Endothelial cell of umbilical vein (primary cell): ENCODE data around the gene DIO3. TPM values are rescaled to one million over a fixed set of nuclear protein-coding genes. Genes with fewer than 3 reads are reported as not detected.

Experiments used
- BruUV-seq: library from RNA; stranded (reverse); fragments of 400-500 nt; replicated peaks from 2 replicates; lab custom pipeline; 2021; lab: Mats Ljungman, UMichigan
- CTCF ChIA-PET: fragments of 300-600, 350-600 bp; sonication (Branson Sonifier 250); formaldehyde crosslinking; loops from one replicate; lab custom pipeline; 2021; ENCODE audit warnings: antibody characterized with exemption, inconsistent platforms; lab: Charles Lee
- POLR2A ChIA-PET: fragments of 300-600, 350-600 bp; sonication (Branson Sonifier 250); formaldehyde crosslinking; loops from one replicate; lab custom pipeline; 2021; ENCODE audit warnings: antibody characterized with exemption, inconsistent platforms; lab: Charles Lee
- DNase-seq: peaks from one replicate; pipeline ENCODE4 v3.0.0-alpha.2; 2011; ENCODE audit warnings: low read depth, low spot score
- FAIRE-seq: peaks from 2 replicates; lab custom pipeline; 2011; peaks lifted over from hg19 to GRCh38; lab: Jason Lieb, UNC
- H2AFZ ChIP-seq: 2 replicates; pipeline ENCODE4 v1.6.0; 2012; ENCODE audit warnings: low read depth, low read length, control low read depth, inconsistent platforms
- H3K27ac ChIP-seq: 2 replicates; pipeline ENCODE4 v1.5.1; 2011; ENCODE audit warnings: low read depth, mild to moderate bottlenecking, control low read depth, low read length, moderate library complexity; ENCODE audit not compliant: insufficient read depth
- H3K27me3 ChIP-seq, 2 experiments: 2 replicates each; pipeline versions ENCODE4 v1.6.0 to v1.6.1; 2011; ENCODE audit warnings: low read length in 2 of 2, mixed read lengths in 1 of 2; ENCODE audit not compliant: control insufficient read depth in 2 of 2, insufficient read depth in 2 of 2
- H3K36me3 ChIP-seq, 2 experiments: 2 replicates in 1 of 2; 3 replicates in 1 of 2; pipeline ENCODE4 v1.5.1; 2011; ENCODE audit warnings: low read length in 2 of 2, mild to moderate bottlenecking in 1 of 2, moderate library complexity in 1 of 2; ENCODE audit not compliant: control insufficient read depth in 2 of 2, insufficient read depth in 2 of 2; ENCODE audit errors: extremely low read depth in 1 of 2
- H3K4me1 ChIP-seq: 3 replicates; pipeline ENCODE4 v1.5.1; 2011; ENCODE audit warnings: mild to moderate bottlenecking, low read length; ENCODE audit not compliant: control insufficient read depth, insufficient read depth; ENCODE audit errors: extremely low read depth
- H3K4me2 ChIP-seq: 2 replicates; pipeline ENCODE4 v1.6.1; 2011; ENCODE audit warnings: low read length, control low read depth, mixed read lengths; ENCODE audit not compliant: insufficient read depth
- H3K4me3 ChIP-seq, 3 experiments: fragments of 200-600 bp in 1 of 3; sonication (generic), shearing (Covaris generic) in 1 of 3; replicated peaks in 1 of 3; 2 replicates each; pipeline ENCODE4 v1.5.1; 2011 to 2016; ENCODE audit warnings: control low read depth in 3 of 3, low read length in 3 of 3, mild to moderate bottlenecking in 2 of 3, inconsistent platforms in 1 of 3, low read depth in 1 of 3, moderate library complexity in 1 of 3; ENCODE audit not compliant: insufficient read depth in 1 of 3
- H3K79me2 ChIP-seq: 2 replicates; pipeline ENCODE4 v1.6.0; 2012; ENCODE audit warnings: low read length, inconsistent platforms; ENCODE audit not compliant: control insufficient read depth, insufficient read depth
- H3K9ac ChIP-seq: replicated peaks from 2 replicates; pipeline ENCODE3; 2011; ENCODE audit warnings: low read length, control low read depth; ENCODE audit not compliant: insufficient read depth; ENCODE audit errors: extremely low read depth
- H3K9me1 ChIP-seq: replicated peaks from 3 replicates; pipeline ENCODE4 v1.6.0; 2011; ENCODE audit warnings: mild to moderate bottlenecking, low read length; ENCODE audit not compliant: control insufficient read depth, insufficient read depth; ENCODE audit errors: extremely low read depth
- H3K9me3 ChIP-seq: replicated peaks from 2 replicates; pipeline ENCODE4 v1.5.1; 2012; ENCODE audit warnings: low read length, inconsistent platforms; ENCODE audit not compliant: control insufficient read depth, insufficient read depth
- H4K20me1 ChIP-seq: replicated peaks from 2 replicates; pipeline ENCODE3; 2011; ENCODE audit warnings: mild to moderate bottlenecking, low read length; ENCODE audit not compliant: control insufficient read depth, insufficient read depth; ENCODE audit errors: extremely low read depth
- EZH2 ChIP-seq: IDR thresholded peaks from 2 replicates; pipeline ENCODE4 v1.6.1; 2012; ENCODE audit warnings: borderline replicate concordance, low read depth, mild to moderate bottlenecking, moderate library complexity, low read length, inconsistent platforms; ENCODE audit not compliant: severe bottlenecking
- FOS ChIP-seq: IDR thresholded peaks from 2 replicates; pipeline ENCODE4 v1.6.1; 2011; ENCODE audit warnings: mild to moderate bottlenecking, low read length, moderate library complexity, borderline replicate concordance; ENCODE audit not compliant: insufficient read depth
- GATA2 ChIP-seq: IDR thresholded peaks from 2 replicates; pipeline ENCODE4 v1.7.0; 2011; ENCODE audit warnings: low read depth, mild to moderate bottlenecking, moderate library complexity, mixed read lengths, low read length; ENCODE audit not compliant: insufficient read length, insufficient read depth
- JUN ChIP-seq: IDR thresholded peaks from 2 replicates; pipeline ENCODE4 v1.6.1; 2011; ENCODE audit warnings: borderline replicate concordance, low read depth; ENCODE audit not compliant: insufficient read length, insufficient read depth
- MYC ChIP-seq: IDR thresholded peaks from one replicate; pipeline ENCODE4 v1.6.1; 2011; ENCODE audit warnings: mild to moderate bottlenecking, low read depth, low read length
- POLR2A ChIP-seq: IDR thresholded peaks from 2 replicates; pipeline ENCODE4 v1.6.1; 2012; ENCODE audit warnings: low read depth, mild to moderate bottlenecking, control low read depth, low read length
- POLR2AphosphoS5 ChIP-seq: IDR thresholded peaks from 2 replicates; pipeline ENCODE4 v1.6.1; 2012; ENCODE audit warnings: low read depth, mild to moderate bottlenecking, control low read depth, low read length, moderate library complexity; ENCODE audit not compliant: insufficient read depth
- dilution Hi-C: fragments of 300-500 bp; cut with MboI; formaldehyde crosslinking; loops from one replicate; pipeline ENCODE4 v1.15.0; 2019; ENCODE audit warnings: low sequenced_read_pairs; ENCODE audit not compliant: extremely low pct_ligation_motif_present
- intact Hi-C: fragments of 100-400 bp; cut with micrococcal nuclease; formaldehyde crosslinking; loops from one replicate; pipeline ENCODE4 v1.10.0; 2022
- polyA plus RNA-seq, 4 experiments: library from polyadenylated mRNA; depleted of rRNA in 3 of 4; stranded (reverse) in 3 of 4; unstranded in 1 of 4; fragments of >200 nt; gene quantifications; 2 replicates each; pipeline versions ENCODE4 v1.2.1 to v1.2.3, GENCODE V29; 2011 to 2012; ENCODE audit warnings: missing spikeins in 1 of 4
- total RNA-seq: library from RNA; stranded (reverse); gene quantifications from 2 replicates; pipeline ENCODE4 v1.2.3, GENCODE V29; 2021
- TF ChIP-seq, protein P1 (sequence below): IDR thresholded peaks from 2 replicates; pipeline ENCODE4 v1.6.1; 2011; ENCODE audit not compliant: insufficient read depth, insufficient read length
- TF ChIP-seq, protein P2 (sequence below), 2 donors: IDR thresholded peaks; 1 replicate in 1 of 2; 2 replicates in 1 of 2; pipeline ENCODE4 v1.5.1; 2011; ENCODE audit warnings: low read length in 2 of 2, mild to moderate bottlenecking in 2 of 2, moderate library complexity in 2 of 2, control low read depth in 1 of 2, inconsistent platforms in 1 of 2, low read depth in 1 of 2; ENCODE audit not compliant: insufficient read depth in 1 of 2; ENCODE audit errors: extremely low read depth in 1 of 2

The DIO3 gene
- total and polyA plus RNA-seq, 2 donors (not counting 3 experiments of a cell fraction or from before 2014, with no cell fraction given), result not detected

DNA sequence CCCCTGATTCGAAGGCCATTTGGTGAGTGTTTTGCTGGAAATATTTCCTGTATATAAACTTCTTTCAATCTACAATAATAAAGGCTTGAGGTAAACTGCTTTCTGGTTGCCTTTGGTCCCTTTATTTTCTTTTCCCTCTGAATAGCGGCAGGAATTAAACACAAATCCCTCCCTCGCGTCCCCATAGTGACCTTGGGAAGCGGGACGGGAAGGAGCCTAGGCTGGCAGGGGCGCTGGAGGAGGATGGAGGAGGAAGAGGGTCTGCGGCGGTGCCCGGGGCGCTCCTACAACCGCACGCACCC is 2.0 kb downstream of the DIO3 start:
- Histone ChIP-seq H3K27ac (no peak overlapping the region), H3K4me1 (no peaks in the 10 kb centered on the region), H2AFZ (no peak overlapping the region), H3K79me2 (no peaks in the 10 kb centered on the region), H3K36me3 (no peaks in the 10 kb centered on the region), H3K9ac (no peak overlapping the region), H3K9me3 (peaks cover 4% of the 10 kb centered on the region), H3K4me2 (no peak overlapping the region), H4K20me1 (no peaks in the 10 kb centered on the region), H3K4me3 (no peak overlapping the region), H3K9me1 (no peaks in the 10 kb centered on the region), H3K27me3 (peaks cover 67 to 69% of the 10 kb centered on the region in 2 experiments)
- intact Hi-C loops (no loop called here), dilution Hi-C loops (no loop called here)
- BruUV-seq, result no TSS peak
- ChIA-PET CTCF (no interaction called here), POLR2A (no interaction called here)
- no peak for TF ChIP-seq MYC
- TF ChIP-seq, protein P1, sequence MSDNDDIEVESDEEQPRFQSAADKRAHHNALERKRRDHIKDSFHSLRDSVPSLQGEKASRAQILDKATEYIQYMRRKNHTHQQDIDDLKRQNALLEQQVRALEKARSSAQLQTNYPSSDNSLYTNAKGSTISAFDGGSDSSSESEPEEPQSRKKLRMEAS, result no peak
- no peak for TF ChIP-seq POLR2A
- no peak for TF ChIP-seq GATA2
- TF ChIP-seq JUN, result no peak
- TF ChIP-seq, protein P2, sequence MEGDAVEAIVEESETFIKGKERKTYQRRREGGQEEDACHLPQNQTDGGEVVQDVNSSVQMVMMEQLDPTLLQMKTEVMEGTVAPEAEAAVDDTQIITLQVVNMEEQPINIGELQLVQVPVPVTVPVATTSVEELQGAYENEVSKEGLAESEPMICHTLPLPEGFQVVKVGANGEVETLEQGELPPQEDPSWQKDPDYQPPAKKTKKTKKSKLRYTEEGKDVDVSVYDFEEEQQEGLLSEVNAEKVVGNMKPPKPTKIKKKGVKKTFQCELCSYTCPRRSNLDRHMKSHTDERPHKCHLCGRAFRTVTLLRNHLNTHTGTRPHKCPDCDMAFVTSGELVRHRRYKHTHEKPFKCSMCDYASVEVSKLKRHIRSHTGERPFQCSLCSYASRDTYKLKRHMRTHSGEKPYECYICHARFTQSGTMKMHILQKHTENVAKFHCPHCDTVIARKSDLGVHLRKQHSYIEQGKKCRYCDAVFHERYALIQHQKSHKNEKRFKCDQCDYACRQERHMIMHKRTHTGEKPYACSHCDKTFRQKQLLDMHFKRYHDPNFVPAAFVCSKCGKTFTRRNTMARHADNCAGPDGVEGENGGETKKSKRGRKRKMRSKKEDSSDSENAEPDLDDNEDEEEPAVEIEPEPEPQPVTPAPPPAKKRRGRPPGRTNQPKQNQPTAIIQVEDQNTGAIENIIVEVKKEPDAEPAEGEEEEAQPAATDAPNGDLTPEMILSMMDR (IDR thresholded peaks at IDR 0.05; ENCODE audit: extremely low read depth in 1 of 2, insufficient read depth in 1 of 2, low read depth in 1 of 2, low read length in 2 of 2), result no peak
- TF ChIP-seq EZH2, result no peak
- TF ChIP-seq FOS, result no peak
- no peak for TF ChIP-seq POLR2AphosphoS5
- FAIRE-seq (no peak), DNase-seq (no peak)
